Eye (tissue), 1 donor: ENCODE results near the gene PPL.
"Not testable (repeated sequence)": the region's sequence is repeated elsewhere in the genome, so short reads cannot be mapped to it uniquely, and the experiment has no call there.

Experiments used
- DNase-seq: peaks from one replicate; pipeline ENCODE4 v3.0.0-alpha.2; 2015

The PPL gene

DNA sequence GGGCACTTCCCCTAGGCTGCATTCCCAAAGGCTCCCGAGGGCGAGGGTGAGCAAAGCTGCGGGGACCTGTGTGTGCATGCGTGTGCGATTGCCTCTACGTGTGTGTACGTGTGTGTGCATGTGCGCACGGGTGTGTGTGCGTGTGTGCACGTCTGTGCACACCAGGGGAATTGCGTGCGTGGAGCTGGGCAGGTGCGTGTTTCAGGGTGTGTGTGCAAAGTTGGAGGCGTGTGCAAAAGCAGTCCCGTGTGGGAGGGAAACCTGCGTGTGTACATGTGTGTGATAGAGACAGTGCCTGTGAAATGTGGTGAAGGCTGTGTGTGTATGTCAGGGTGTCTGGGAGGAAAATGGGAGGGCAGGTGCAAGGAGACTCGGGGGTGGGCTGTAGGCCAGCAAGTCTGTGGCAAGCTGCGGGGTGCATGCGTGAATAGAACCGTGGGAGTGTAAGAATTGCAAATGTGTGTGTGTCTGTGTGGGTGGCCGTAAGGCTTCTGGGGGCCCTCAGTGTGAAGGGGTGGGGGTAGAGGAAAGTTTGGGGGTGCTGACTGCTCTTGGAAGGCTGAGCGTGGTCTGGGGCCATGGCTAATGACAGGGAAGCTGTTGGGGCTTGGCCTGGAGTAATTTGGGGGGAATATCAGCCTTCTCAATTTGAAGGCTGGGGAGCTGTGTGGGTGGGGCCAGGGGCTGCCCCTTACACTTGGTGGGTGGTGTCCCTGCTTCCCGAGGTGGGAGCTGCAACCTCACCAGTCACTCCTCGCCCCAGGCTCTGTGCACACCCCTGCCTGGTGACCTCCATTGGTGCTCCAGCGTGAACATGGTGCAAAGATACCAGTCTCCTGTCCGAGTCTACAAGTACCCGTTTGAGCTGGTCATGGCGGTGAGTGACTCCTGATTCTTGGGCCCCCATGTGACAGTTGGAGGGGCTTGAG is 21.8 kb upstream of the PPL start:
- no peak for DNase-seq

DNA sequence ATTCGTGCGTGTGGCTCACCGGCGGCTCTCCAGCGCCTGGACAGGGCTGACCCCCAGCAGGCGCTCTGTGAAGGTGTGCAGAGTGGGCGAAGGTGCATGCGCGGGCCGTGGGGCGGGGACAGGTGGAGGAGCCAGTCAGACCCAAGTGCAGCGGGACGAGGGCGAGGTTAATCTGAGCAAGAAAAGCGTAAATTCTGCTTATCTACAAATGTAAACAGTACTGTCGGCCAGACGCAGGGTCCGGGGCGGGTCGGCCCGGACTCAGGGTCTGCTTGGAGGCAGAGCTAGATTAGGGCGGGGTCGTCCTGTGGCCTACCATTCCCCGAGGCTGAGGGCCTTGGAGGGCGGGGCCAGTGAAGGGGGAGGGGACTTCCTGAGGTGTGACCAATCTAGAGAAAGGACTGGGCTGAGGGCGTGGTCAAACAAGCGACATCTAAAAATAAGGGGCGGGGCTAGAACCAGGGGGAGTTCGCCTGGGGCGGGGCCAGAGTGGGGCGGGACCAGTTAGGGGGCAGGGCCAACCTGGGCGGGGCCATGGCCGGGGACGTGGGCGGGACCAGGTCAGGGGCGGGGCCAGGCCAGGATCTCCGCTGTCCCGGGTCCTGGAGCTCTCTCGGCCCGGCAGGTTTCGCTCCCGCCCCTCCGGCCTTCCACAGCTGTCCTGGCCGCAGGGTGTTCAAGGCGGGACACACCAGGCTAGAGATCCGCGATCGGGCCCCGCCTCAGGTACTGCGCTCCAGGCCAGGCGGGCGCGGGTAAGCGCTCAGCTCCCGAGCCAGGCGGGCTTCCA is 21.0 kb upstream of the PPL start, which contains the start of gene SEC14L5:
TSS of gene SEC14L5 (plus strand) at position 611 of the 790 bp plus-strand sequence. CDS start 994 bp downstream, outside the sequence.
- peak; percentile 98 for DNase-seq

DNA sequence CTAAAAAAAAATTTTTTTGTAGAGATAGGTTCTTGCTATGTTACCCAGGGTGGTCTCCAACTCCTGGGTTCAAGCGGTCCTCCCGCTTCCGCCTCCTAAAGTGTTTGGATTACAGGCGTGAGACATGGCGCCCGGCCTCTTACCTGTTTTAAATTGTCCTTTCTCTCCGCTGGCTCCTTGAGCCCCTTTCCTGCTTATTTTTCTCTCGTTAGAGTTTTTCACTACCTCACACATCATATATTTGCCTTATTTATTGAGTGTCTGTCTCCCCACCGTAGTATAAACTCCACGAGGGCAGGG is 20.4 kb upstream of the PPL start:
- no peak for DNase-seq

DNA sequence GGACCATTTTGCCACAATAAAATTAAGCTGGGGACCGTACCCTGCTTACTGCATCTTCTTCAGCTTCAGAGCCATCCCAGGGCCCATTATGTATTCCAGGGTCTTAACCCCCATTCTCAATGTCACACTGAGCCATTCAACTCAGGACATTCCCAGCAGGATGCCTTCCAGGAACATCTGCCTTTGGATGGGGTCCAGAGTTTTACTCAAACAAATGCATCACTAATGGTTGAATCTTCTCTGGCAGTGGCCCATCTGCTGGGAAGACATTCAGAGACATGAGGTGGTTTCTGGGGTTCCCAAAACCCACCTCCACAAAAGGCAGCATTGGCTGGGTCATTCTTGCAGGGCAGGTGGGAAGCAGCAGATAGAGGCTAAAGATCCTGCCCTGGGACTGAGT is 17.8 kb upstream of the PPL start:
- no peak for DNase-seq

DNA sequence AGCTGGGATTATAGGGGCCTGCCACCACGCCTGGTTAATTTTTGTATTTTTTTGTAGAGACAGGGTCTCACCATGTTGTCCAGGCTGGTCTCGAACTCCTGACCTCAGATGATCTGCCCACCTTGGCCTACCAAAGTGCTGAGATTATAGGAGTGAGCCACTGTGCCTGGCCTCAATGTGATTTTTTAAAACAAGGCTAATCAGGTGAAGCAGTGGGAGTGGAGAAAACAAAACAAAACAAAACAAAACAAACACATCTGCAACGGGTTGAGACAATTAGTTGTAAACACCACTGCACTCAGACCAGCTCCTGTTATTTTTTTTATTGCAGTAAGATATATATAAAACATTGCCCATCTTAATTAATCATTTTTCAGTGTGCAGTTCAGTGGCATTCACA is 14.6 kb upstream of the PPL start:
- not testable (repeated sequence) for DNase-seq

DNA sequence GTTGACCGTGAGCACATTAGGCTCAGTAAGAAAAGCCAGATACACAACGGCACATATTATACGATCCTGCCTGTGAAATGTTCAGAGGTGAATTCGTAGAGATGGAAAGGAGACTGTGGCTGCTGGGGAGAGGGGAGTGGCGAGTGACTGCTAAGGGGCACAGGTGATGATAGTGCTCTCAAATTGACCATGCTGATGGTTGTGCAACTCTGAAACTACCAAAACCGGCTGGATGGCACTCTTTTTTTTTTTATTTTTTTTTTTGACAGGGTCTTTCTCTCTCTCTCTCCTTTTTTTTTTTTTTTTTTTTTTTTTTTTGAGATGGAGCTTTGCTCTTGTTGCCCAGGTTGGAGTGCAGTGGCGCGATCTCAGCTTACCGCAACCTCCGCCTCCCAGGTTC is 13.0 kb upstream of the PPL start:
- DNase-seq, result no peak

DNA sequence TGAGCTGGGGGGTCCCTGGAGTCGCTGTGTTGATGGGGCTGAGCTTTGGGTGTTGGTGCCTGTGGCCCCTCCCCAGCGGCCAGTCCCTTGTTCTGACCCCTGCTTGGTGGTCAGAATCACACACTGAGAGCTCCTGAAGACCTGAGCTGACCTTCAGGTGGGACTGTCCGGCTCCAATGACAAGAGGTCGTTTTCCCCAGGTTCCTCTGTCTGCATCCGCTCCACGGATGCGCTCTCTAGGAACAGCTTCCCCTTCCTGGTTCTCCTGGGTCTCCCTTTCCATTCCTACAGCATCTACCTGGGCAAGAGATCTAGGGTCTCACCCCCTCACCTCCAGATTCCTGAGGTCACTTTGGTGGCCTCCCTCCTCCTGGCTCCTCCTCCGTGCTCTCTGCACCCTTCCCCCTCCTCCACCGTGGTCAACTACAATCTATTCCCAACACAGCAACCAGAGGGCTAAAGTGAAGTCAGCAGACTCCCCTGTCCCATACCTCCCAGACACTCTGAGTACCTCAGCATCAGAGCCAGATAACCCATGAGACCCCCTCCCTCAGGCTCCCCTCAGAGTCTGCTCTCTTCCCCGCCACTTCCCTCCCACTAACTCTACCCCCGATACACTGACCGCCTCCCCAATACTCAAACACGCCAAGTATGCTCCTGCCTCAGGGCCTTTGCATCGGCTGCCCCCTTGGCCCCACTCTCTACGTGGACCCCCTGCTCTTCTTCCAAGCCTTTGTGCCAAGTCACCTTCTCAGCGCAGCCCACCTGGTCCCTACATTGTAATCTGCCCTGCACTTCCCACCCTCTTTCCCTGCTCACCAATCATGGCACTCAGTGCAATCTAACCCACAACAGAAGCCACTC is 12.2 kb upstream of the PPL start:
- DNase-seq, result no peak

DNA sequence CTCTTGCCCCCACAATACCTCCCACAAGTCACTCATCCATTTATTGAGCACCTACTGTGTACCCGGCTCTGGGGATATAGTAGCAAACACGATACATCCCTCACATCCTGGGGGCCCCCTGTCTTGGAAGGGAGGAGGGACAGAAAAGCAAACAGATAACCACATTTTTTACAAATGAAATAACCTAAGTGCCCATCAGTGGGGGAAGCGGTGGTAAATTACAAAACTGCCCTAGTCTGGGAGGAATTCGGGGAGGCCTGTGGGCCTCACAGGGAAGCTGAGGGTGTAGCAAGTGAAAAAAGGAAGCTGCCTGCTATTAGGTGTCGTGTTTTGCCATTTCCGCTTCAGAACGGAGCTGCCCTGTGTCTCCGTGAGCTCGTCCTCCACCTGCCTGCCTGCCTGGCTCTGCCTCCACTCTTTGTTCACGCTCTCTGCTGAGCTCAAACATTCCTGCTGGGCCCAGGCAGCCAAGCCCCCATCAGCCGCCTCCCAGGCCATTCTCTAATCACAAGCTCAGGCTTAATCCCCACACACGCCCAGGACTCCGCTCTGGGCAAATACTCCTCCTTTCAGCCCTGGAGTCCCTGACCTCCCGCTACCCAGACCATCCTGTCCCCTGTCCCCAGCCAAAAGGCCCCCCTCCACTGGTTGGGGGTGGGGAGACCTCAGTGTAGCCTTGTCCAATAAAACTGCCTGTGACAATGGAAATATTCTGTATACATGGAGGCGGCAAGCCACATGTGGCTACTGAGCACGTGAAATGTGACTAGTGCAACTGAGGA is 11.0 kb upstream of the PPL start:
- DNase-seq, result peak; percentile 62

DNA sequence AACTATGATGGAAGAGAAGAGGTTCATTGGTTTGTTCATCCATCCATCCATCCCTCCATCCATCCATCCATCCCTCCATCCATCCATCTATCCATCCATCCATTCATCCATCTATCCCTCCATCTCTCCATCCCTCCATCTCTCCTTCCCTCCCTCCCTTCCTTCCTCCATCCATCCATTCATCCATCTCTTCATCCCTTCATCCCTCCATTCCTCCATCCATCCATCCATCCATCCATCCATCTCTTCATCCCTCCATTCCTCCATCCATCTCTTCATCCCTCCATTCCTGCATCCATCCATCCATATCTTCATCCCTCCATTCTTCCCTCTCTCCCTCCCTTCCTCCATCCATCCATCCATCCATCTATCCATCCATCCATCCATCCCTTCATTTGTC is 10.0 kb upstream of the PPL start:
- no peak for DNase-seq

DNA sequence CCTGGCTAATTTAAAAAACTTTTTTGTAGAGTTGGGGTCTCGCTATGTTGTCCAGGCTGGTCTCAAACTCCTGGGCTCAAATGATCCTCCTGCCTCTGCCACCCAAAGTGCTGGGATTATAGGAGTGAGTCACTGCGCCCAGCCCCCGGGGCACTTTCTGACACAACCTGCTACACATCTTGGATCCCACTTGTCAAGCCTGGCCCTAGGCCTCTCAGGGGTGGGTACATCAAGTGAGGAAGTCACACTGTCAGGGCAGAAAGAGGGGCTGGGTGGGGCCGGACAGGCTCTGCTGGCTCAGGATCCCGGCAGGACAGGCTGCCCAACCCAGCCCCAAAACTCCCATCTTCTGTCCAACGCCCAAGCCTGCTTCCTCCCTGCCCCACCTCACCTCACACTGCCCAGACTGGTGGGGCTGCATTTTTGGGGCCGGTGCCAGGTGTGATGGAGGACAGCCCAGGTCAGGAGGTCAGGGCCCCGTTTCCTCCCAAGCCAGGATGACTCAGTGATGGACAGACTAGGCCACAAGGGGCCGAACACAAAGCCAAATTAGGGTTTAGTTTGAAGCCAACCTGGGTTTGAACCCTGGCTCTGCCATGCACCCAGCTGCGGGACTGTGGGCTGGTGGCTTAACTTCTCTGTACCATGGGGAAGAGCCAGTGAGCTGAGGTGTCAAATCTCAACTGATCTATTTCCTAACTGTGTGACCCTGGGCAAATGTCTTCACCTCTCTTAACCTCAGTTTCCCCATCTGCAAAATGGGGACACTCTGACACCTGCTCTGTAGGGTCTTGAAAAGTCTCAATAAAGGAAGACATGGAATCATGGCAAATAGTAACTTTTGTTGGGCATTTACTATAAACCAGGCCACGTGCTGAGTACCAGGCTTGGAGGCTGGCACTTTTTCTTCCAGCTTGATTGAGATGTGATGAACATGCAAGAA is 8.9 kb upstream of the PPL start:
- DNase-seq, result no peak

DNA sequence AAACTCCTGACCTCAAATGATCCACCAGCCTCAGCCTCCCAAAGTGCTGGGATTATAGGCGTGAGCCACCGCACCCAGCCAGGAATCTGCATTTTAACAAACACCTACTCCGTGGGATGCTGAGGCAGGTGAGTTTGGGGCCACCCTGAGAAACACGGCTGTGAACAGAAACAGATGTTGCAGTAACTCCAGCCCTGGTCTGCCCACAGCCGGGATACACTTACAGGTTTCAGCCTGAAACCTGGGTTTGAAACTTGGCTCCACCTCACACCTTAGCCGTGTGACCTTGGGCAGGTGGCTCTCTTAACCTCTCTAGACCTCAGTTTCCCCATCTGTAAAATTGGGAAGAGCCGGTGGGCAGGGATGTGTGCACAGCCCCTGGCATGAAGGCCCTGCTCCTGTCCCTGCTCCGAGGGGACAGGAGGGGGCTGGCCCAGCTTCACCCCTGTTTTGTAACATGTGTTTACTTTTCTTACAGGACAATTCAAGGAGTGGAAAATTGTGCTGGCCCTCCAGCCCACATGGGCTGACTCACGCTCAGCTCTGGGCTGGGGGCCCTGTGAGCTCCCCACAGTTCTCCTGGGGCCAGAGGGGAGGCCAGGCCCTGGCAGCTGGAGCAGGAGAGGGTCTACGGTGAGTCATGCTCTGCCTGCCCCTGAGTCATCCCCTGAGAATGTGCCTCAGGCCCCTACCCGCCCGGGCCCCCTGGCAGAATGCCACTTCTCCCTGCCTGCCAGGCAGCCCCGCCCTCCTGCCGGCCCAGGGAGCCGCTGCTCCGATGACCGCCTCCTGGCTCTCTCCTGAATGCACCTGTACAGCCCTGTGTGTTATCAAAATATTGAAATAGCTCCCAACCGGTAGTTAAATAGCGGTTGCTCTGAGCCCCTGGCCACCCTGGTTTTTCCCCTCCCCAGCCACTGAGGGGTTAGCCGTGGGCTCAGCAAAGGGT is 7.7 kb upstream of the PPL start:
- peak; percentile 73 for DNase-seq

DNA sequence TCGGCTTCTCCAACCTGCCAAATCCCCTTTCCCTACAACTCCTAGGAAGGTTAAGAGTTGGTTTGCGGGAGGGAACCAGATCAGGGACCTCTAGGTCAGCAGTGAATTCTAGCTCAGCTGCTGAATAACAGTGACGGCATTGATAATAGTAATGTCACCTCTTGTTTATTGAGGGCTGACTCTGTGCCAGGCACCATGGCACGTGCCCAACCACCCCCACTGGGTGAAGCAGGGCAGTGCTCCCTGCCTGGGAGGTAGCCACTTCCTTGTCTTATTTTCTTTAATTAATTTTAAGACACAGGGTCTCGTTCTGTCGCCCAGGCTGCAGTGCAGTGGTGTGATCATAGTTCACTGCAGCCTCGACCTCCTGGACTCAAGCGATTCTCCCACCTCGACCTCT is 5.5 kb upstream of the PPL start:
- no peak for DNase-seq

DNA sequence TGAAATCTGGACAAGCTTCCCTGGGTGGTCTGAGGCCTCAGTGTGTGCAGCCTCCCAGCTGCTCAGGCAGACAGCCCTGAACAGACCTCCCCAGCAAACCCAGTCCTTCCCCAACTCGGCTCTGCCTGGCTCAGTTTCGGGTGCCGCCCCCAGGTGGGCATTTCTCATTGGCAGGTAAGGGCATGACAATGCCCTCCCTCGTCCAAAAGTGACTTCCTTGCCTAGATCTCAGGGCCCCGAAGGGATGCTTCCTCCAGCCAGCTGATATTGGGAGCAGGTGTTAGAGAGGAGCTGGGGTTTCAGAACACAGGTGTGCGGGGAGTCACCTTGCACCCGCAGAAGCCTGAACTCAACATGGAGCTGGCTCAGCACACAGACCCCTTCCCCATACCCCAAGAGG is 3.8 kb upstream of the PPL start:
- DNase-seq, result no peak

DNA sequence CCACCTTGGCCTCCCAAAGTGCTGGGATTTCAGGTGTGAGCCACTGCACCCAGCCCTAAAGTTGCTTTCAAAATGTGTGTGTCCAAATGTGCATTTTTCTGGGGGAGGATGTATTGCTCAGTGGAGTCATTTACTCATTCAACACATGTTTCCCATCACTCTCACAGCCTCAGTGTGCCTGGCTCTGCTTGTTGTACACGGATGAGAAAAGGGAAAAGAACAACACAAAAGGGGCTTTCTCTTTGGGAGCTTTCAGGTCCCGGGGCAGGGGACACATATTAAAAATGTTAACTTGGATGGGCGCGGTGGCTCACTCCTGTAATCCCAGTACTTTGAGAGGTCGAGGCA is 1.7 kb upstream of the PPL start:
- no peak for DNase-seq

DNA sequence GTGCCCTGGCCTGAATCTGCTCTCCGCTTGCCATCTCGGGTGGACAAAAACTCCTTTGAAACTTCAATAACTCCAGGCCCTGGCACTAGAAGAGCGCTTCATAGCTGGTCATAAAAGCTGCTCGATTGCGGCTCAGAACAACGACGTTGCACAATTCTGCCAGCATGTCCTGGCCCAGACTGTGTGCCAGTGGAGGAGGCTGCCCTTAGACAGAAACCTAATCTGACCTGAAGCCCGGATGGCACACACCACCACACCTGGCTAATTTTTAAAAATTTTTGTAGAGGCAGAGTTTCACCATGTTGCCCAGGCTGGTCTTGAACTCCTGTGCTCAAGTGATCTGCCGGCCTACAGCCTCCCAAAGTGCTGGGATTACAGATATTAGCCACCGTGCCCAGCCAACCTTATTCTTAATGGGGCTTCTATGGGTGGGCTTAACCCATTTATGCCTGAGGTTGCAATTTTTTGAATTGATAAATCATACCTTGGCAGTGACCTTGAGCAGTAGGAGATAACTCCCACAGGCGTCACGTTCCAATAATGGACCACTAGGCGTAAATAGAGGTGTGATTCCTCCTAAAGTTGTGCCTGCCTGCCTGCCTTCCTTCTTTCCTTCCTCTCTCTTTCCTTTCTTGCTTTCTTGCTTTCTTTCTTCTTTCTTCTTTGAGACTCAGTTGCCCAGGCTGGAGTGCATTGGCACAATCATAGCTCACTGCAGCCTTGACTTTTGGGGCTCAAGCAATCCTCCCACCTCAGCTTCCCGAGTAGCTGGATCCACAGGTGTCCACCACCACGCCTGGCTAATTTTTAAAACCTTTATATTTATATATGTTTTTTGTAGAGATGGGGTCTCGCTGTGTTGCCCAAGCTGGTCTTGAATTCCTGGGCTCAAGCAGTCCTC is 1.1 kb upstream of the PPL start:
- no peak for DNase-seq

DNA sequence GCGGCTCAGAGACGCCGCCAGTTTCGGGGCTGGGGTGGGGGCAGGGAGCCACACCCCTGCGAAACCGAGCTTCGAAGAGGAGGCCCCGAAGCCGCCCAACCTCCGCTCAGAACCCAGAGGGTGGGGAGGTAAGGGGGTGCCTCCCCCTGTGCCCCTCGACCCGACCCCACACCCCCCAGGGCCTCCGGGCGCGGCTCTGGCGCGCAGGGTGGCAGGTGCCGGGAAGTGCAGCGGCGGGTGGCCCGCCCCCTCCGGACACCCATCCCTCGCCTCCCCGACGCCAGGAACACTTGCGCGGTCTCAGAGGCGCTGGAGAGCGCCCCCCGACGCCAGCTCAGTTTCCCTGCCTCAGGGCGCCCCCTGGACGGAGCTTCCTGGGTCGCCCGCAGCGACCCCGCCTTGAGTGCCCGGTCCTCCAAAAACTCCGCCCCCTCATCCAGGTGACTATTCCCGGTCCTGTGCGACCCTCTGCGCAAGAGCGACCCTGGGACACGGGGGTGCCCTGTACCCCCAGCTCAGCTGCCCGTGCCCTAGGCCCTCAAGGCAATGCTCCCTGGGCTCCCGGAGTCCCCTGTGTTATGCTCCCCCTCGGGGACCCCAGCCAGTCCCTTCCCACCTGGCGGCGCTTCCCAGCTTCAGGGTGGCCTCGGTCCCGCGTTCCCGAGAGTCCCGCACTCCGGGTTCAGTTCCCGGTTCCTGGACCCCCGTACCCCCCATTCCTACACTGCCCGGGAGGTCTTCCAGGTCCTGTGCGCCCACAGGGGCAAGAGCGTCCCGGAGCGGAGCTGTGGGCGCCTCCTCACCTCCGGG is 562 bp downstream of the PPL start:
- peak; percentile 36 for DNase-seq

DNA sequence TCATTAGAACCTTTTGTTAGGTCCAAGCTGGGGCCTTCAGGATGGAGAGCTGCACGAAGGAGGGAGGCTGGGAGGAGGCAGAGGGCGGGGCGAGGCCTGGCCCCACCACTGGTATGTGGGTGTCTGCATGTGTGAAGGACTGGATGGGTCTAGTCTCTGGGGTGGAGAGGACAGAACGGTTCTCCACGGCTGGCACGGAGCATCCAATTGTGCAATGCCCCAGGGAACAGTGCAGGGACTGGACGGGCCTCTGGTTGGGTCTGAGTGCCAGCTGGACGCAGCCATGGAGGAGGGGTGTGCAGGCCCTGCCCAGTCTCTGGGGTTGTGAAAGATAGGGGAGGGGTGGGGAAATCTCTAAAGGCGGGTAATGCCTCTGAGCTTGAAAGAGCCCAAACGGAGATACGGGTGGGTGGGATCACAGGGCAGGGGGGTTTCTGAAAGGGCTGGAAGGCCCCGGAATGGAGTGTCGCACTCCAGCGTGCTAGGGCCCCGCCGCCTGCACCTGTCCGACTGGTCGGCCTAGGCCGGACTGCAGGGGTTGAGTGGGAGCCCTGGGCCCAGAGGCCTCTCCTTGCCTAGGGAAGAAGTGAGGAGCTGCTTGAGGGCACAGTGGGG is 1.6 kb downstream of the PPL start:
- no peak for DNase-seq

DNA sequence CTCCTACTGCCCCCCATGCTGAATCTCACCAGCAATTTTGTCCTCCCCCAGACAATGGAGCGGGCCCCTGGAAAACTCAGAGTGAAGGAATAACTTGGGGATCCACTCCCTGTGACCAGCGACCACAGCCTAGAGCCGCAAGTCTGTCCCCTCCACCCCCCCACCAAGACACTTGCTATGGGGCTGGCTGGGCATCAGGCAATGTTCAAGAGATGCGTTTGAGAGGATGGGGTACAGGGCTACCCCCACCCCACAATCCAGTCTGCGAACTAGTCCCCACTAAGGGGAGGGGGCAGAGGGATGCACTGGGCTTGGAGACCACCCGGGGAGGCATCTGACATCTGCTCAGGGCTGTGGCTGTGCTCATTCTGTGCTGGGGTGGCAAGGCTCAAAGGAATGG is 2.4 kb downstream of the PPL start:
- DNase-seq, result no peak
